ENCODE measurements around the gene EPHA2.
"Not testable (repeated sequence)": the region's sequence is repeated elsewhere in the genome, so short reads cannot be mapped to it uniquely, and the experiment has no call there.

EPHA2 gene

DNA sequence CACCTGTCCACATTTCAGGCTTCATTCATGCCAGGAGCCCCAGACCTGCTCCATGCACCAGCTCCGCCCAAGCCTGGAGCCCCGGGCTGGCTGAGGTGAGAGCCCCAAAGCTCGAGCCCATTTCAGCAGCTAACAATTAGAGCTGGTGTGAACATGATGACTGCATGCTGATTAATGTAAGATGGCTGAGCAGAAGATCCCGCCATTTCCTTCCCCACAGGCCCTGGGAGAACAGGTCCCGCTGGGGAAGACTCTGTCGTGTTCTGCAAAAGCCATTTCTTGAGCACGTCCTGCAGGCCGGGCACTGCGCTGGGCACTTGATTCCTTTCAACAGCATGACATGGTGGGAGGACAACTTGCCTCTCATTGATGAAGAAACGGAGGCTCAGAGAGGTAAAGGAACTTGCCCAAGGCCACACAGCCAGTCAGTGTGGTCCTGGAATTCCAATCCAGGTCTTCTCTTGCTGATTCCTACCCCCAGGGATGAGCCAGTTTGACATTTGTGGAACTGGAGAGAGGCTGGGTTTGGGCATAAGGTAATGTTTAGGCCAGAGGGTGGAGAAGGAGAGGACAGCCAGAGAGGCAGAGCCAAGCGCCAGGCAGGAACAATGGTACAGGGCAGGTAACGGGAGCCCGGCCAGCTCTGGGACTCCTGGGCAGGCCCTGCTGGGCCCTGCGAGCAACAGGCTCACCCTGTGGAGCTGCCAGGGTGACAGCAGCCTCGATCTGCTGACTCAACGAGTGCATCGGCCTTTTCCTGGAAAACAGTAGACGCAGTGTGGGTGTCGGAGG is 28.1 kb upstream of the EPHA2 start:
- DNase-seq (ENCODE audit: low spot score), result no peak

DNA sequence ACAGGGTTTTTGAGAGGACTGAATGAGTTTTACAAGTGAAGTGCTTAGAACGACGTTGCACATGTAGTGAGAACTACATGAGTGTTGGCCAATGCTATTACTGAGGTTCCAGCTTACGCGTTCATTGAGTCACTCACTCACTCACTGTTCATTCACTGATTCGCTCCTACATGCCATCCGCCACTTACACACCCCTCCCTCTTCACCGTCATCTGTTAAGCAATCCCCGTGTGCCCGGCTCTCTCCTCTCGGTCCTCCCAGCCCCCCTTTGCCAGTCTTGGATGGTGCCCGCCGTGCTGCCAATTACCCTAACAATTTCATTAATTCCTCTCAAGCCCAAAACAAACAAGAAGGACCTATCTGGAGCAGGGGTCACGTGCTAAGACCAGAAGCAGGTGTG is 27.3 kb upstream of the EPHA2 start:
- DNase-seq (ENCODE audit: low spot score), result no peak

DNA sequence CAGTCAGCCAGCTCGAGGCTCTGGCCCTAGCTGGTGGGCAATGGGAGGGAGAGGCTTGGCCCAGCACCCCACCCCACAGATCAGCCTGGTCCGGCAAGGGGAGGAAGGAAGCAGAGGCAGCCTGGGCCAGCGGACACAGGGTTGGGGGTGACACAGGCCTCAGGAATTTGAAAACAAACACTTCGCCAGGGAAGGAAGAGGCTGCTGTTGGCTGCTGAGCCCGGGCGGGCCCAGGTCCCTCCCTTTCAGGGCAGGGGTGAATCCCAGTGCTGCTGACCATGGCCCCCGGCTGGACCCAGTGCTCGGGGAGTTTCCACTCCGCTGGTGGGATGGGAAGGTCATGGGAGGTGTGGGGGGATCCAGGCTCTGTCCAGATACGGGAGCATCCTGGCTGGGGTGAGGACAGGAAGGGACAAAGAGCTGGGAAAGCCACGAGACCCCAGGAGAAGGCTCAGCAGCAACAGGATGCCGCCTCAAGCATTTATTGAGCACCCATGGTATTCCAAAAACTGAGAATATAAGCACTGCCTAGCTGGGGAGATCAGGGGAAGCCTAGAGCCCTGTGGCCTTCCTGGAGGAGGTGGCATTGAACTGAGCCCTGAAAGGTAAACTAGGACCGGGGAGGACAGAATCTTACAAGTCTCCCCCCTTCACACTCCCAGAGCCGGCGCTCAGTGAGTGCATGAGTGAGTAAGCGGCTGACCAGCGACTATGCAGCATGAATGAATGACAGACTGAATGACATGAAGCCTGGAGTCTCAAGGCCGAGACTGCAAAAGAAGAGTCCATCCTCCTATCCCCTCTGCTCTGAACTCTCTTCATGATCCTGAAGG is 26.2 kb upstream of the EPHA2 start:
- peak; percentile 97 for DNase-seq (ENCODE audit: low spot score)

DNA sequence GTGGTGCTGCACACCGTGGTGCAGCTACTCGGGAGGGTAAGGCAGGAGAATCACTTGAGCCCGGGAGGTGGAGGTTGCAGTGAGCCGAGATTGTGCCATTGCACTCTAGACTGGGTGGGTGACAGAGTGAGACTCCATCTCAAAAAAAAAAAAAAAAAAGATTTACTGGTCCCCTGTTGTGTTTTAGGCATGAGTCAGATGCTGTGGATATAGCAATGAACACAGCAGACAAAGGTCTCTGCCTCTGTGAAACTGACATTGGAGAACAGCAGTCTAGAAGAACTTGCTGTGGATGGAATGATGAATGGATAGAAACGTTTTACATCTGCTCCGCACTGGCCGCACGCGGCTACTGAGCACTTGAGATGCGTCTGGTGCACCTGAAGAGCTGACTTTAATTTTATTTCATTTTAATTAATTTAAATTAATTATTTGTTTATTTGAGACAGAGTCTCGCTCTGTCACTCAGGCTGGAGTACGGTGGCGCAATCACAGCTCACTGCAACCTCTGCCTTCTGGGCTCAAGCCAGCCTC is 24.5 kb upstream of the EPHA2 start:
- DNase-seq (ENCODE audit: low spot score), result no peak

DNA sequence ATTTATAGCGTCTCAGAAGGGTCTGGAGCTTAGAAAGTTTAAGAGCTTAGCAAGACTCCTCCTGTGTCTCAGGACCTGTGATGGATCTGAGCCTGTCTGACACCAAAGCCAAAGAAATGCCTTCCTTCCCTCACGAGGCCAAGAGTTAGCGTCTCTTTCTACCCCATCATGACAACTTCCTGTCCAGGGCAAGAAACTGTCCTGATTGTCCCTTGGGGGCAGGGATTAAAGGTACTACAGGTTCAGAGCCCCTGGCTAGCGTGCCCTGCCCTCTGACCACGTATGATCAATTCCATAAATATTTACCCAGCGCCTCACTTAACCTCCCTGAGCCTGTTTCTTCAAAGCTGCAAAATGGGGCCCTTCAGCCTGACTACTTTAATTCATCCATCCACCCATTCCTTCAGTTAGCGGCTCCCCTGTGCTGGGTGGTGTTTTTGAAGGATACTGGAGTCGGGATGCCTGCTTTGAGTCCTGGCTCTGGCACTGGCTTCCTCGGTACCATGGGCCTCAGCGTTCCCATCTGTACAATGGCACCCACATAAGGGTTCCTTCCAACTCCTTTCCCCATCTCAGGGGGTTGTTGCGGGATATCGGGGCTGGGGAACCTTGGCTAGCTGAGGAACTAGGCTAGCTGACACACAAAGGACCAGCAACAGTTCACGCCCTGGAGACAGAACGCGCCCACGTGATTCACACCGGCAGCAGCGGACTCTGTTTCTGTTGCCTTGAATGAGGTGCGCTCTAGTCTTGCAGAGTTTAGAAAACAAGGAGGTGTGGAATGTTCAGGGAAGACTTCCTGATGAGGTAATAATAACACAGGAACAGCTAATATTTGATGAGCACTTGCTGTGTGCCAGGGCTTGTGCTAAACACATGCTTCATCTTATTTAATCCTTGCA is 23.0 kb upstream of the EPHA2 start:
- DNase-seq (ENCODE audit: low spot score), result no peak

DNA sequence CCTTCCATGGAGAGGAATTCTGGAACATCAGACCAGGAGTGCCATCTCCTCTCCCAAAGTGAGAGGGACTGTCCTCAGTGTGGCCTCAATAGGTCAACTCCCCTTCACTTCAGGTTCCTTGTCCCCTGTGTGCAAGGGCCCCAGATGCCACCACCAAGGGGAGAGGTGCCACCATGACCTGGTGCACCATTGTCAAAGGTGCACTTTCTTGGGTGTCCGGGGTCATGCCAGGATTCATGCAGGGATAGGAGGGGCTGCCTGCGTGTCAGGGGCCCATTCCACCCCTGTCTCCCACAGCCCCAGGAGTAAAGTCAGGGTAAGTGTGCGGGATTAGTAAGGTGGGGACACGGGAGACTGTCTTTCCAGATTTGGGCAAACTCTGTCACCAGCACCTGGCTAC is 21.4 kb upstream of the EPHA2 start:
- DNase-seq (ENCODE audit: low spot score), result no peak

DNA sequence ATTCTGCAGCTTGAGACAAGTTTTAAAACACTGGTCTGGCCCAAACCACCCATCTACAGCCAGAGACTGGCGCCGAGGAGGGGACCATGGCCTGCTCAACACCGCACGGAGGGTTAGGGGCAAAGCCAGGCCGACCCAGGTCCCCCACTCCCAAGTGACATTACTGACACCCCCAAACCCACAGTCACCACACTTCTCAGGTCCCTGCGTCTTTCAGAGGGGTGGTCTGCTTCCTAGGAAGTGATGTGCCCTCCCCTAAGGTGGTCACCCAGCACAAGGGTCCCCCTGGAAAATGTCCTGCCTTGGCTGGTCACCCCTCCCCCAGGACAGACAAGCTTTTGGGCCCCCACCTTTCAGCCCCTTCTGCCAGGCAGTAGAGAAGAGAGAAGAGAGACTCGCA is 20.8 kb upstream of the EPHA2 start:
- no peak for DNase-seq (ENCODE audit: low spot score)

DNA sequence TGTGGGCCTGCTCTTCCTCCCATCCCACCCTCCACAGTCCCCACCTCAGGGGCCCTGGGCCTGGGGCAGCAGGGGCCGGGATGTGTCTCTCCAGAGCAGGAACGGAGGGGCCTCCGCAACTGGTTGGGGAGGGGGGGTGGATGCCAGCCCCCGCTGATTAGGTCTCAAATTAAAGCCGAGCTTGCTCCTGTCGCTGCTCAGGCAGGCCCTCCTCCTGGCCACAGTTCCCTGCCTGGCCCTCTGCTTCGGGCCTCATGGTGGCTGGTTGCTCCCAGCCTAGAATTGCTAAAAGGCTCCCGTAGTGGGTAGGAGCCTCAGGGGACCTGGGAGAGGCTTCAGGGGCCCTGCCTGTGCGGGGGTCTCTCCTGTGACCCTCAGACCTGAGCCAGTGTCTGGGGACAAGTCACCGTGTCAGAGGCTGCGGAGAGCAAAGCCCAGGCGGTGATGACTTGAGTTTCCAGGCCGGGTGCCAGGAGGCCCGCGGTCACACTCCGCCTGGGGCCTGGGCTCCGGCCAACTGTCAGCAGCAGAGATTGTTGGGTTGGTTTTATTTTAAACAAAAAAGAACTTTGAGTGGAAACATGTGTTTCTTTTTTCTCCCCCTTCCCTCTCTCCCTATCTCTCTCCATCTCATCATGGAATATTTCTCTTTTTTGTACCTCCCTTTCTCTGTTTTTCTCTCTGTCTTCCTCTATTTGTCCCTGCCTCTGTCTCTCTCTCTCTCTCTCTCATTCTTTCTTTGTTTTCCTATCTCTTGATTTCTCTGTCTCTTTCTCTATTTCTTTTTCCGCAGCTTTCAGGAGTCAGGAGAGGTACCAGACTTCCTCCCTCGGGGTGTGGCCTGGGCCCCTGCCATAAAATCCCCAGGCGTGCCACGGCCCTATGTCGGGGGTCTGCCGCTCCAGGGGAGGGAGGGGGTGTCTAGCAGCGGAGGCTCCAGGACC is 20.0 kb upstream of the EPHA2 start:
- peak; percentile 63 for DNase-seq (ENCODE audit: low spot score)

DNA sequence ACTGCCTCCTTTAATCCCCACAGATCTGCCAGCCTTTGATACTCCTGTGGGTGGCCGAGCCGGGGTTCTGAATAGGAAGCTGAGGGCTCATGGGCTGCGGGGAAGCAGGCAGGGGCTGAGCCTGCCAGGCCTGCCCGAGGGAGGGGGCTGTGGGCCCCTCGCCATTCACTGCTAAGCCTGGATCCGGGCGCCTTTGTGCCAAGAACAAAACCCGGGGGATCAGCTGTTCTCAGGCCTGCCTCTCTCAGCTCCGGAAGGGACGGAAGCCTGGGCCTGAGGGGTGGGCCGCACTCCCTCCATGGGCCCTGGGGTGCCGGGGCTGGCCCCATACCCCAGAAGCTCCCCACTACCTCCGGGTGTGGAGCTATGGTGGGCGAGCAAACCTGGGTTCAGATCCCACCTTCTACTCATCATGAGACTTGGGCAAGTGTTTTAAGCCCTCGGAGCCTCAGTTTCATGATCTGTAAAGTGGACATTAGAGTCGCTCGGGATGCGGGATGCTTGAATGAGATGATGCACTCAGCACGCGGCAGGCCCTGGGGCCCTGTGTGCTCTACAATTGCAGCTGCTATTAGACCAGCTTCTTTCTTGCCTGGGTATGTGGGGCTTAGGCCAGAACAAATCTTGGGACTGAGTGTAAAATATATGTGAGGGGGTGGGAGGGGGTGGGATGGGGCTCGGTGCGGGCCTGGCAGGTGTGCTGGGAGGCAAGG is 19.2 kb upstream of the EPHA2 start:
- DNase-seq (ENCODE audit: low spot score), result no peak

DNA sequence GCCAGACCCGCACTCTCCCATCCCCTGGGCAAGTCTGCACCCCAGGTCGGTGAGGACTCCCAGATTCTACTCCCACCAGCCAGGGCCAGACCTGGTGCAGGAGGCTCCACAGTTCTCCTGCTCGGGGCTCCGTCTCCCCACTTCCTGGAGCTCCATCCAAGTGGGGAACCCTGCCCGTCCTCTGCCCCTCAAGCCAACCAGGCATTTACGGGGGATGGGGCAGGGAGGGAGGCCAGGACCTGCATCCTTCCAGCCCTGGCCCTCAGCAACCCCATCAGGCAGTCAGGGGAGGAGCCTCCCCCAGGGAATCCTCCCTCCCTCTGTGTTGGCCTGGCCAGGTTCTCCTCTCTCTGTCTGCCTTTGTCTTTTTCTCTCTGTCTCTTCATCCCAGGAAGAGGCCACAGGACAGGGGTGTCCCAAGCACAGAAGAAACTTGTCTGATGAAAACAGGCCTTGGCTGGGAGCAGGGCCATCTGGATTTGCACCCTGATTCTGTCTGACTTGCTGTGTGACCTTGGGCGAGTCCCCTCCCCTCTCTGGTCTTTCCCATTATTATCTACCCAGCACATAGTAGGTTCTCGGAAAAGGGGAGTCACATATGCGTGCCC is 18.5 kb upstream of the EPHA2 start:
- DNase-seq (ENCODE audit: low spot score), result no peak

DNA sequence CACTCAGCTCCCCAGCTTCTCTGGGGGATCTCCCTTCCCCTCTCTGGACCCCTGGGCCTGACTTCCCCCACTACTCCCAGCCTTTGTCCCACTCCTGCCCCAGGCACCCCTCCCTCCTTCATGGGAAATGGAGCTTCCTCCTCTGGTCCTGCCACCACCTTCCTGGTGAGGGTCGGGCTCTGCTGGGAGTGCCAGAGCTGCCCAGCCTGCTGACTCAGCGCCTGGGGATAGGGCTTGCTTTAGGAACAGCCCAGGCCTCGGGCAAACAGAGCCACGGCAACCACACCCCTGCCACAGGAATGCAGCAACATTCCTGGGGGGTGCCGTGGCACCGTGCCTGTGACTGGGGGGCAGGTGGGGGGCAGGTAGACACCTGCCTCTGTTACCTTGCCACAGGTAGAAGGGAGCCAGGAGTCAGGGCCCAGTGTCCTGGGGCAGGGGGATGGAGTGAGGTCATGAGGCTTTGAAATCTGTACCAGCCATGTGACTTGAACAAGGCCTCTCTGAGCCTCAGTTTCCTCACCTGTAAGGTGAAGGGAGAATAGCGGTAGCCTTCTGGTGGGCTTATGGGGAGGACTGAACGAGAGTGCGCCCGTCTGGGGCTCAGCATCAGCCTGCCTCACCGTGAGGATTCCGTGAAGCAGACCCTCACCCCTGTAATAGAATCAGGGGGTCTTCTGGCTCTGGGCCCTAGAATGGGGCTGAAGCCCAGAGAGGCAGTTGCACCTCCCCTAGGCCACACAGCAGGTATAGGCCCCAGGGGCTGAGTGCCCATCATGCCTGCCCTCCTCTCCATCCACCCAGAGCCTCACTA is 17.8 kb upstream of the EPHA2 start:
- peak; percentile 42 for DNase-seq (ENCODE audit: low spot score)

DNA sequence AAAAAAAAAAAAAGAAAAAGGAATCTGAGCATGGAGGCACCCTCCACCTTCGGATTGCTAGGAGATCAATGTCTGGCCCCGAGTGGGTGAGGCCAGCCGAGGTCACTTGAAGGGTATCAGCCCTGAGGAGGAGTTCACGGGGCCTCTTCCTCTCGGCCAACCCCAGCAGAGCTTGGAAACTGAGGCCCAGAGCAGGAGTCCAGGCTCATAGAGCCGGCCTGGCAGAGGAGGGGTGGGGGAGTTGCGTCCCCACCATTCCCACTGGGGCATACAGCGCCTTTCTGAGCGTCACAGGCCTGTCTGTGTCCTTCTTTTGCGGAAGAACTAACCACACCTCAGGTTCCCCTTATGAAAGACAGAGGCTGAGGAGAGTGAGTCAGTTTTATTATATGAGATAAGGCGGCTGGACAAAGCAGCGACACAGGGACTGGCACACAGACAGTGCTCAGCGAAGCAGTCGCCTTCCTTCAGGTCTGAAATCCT is 17.1 kb upstream of the EPHA2 start:
- DNase-seq (ENCODE audit: low spot score), result no peak

DNA sequence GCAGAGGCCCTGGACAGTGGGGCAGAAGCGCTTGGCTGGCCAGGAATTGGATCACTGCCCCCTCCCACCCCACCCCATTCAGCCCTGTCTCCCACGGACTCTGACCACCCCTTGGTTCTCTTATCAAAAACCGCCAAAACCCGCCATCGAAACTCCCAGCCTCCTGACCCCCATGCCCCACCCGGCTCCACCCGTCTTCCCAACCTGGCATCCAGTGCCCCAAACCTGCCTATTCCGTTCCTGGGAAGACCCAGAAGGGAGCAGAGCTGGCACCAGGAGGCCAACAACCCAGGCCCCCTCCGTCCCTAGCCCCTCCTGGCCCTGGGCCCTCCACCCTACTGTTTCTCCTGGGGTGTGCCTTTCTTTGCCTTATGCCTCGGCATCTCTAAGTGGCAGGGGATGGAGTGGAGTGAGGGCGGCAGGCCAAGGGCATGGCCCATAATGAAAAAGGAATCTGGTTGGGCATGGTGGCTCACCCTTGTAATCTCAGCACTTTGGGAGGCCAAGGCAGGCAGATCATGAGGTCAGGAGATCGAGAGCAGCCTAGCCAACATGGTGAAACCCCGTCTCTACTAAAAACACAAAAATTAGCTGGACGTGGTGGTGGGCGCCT is 16.5 kb upstream of the EPHA2 start:
- DNase-seq (ENCODE audit: low spot score), result no peak

DNA sequence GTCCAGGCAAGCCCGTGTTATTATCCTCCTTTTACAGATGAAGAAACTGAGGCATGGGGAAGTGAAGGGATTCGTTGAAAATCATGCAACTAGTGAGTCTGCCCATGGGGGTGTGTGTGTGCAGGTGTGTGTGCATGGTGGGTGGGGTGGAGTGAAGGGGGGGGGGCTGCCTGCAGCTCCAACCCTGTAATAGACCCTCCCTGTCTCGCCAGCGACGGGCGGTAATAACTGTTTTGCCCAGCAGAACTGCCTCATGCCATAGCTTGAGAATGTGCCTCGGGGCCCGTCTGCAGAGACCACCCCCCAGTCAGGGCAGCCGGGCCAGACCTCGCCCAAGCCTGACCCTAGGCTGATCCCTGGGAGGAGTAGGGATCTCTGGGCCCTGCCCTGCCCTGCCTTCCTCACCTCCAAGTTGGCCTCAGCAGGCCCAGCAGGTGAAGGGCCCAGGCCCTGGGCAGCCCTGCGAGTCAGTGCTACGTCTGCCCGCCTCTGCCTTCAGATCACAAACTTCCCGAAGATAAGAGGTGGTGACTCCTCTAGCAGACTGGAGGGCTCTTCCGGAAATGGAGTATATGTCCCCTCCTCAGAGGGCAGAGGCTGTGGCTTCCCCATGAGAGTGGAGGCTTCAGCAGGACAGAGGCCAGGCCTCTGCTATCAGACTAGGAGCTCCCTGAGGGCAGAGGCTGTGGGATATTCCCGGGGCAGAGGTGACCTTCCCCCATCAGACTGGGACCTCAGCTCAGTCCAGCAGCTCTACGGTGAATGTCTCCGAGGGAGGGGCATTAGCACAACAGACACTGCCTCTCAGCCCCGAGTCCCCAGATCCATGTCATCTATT is 15.7 kb upstream of the EPHA2 start:
- no peak for DNase-seq (ENCODE audit: low spot score)

DNA sequence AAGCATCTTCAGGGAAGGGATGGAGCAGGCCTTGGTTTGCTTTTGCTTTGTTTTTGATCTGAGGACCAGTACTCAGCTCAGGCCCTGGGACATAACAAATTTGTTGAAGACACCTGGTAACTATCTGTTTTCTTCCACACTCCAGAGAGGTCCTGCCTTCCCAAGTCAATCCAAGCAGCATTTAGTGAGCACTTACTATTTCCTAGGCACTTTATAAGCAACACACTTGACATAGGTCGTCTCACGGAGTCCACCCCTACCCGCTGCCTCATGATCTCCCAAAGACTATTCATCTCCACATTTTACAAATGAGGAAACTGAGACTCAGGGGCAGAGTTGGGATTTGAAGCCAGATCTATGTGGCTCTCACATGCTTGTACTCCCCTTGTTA is 14.4 kb upstream of the EPHA2 start:
- DNase-seq (ENCODE audit: low spot score), result no peak

DNA sequence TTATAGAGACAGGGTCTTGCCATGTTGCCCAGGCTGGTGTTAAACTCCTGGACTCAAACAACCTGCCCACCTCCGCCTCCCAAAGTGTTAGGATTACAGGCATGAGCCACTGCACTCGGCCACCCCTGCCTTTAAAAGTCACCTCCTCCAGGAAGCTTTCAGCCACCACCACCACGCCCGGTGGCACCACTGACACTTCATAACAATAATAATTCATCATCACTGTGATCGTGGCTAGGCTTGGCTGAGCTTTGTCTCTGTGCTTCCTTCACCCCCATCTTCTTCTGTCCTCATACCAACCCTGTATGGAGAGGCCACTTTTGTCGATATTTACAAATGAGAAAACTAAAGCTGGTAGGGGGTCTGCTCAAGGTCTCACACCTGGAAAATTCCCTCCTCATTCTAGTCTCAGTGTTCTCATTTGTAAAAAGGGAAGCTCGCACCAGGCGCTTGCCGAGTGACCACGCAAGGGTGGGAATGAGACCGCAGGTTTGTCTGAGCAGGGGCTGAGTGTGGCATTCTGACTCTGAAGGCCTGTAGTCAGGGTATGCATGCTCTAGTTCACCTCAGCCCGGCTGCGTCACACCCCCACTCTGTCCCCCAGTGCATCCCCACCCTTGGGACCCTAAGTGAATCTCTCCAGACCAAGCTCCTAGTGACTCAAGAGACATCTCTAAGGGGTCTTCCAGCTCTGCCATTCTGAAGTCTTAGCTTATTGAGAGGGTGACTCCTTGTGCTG is 12.9 kb upstream of the EPHA2 start:
- no peak for DNase-seq (ENCODE audit: low spot score)

DNA sequence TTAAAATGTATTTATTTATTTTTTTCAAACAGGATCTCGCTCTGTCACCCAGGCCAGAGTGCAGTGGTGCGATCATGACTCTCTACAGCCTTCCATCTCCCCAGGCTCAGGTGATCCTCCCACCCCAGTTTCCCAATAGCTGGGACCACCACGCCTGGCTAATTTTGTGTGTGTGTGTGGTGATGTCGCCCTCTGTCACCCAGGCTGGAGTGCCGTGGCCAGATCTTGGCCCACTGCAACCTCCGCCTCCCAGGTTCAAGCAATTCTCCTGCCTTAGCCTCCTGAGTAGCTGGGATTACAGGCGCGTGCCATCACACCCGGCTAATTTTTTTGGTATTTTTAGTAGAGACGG is 12.3 kb upstream of the EPHA2 start:
- DNase-seq (ENCODE audit: low spot score), result not testable (repeated sequence)
